ENCODE data around the gene TEPSIN. TPM values are rescaled to one million over a fixed set of nuclear protein-coding genes. Genes with fewer than 3 reads are reported as not detected.

TEPSIN gene
- polyA plus RNA-seq, 2 donors, result 21.6 to 40.3 TPM

DNA sequence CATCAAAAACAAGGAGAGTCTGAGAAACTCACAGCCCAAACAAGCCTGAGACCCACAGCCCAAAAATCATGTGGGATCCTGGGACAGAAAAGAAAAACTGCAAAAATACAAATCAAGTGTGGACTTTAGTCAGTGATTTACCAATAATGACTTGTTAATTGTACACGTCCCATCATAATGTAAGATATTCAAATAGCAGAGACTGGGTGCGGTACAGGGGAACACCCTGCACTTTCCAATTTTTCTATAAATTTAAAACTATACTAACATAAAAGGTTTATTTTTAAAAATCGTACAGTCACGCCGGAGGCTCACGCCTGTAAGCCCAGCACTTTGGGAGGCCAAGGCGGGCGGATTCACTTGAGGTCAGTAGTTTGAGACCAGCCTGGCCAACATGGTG lies 24.9 kb downstream of the TEPSIN start:
- no peaks in the 10 kb centered on the region for H3K27me3 ChIP-seq (ENCODE audit: control insufficient read depth in 1 of 2, insufficient read depth in 2 of 2, low read length in 2 of 2)
- H3K4me3 ChIP-seq (ENCODE audit: low read depth in 1 of 2, low read length in 2 of 2), result no peak overlapping the region
- no peak overlapping the region for H3K27ac ChIP-seq (ENCODE audit: low read depth in 2 of 2, low read length in 1 of 2)
- 96% methylated on average over 8 of the region's 8 CpGs for WGBS, 2 donors
- no peaks in the 10 kb centered on the region for H3K4me1 ChIP-seq (ENCODE audit: control insufficient read depth in 2 of 2, insufficient read depth in 2 of 2, low read length in 1 of 2)
- H3K36me3 ChIP-seq (ENCODE audit: control insufficient read depth in 2 of 2, insufficient read depth in 2 of 2, low read length in 1 of 2), result no peaks in the 10 kb centered on the region
- H3K9me3 ChIP-seq (ENCODE audit: control insufficient read depth in 2 of 2, insufficient read depth in 1 of 2, low read depth in 1 of 2, low read length in 1 of 2), result no peaks in the 10 kb centered on the region

DNA sequence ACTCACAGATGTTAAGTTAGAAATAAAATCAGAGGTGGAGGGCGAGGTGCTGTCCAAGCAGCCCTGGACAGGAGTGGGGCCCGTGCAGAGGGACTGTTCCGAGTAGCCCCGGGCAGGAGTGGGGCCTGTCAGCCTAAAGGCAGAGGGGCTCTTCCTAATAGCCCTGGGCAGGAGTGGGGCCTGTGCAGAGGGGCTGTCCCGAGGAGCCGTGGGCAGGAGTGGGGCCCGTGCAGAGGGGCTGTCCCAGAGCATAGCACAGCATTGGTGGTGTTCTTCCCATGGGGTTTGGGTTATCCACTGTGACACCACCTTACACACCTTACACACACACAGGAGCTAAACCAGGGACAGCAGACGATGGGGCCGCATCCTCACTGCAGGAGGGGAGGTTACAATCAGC lies 26.5 kb downstream of the TEPSIN start:
- H3K27me3 ChIP-seq (ENCODE audit: control insufficient read depth in 1 of 2, insufficient read depth in 2 of 2, low read length in 2 of 2), result no peaks in the 10 kb centered on the region
- H3K36me3 ChIP-seq (ENCODE audit: control insufficient read depth in 2 of 2, insufficient read depth in 2 of 2, low read length in 1 of 2), result no peaks in the 10 kb centered on the region
- no peak overlapping the region for H3K27ac ChIP-seq (ENCODE audit: low read depth in 2 of 2, low read length in 1 of 2)
- no peaks in the 10 kb centered on the region for H3K9me3 ChIP-seq (ENCODE audit: control insufficient read depth in 2 of 2, insufficient read depth in 1 of 2, low read depth in 1 of 2, low read length in 1 of 2)
- no peak overlapping the region for H3K4me3 ChIP-seq (ENCODE audit: low read depth in 1 of 2, low read length in 2 of 2)
- H3K4me1 ChIP-seq (ENCODE audit: control insufficient read depth in 2 of 2, insufficient read depth in 2 of 2, low read length in 1 of 2), result no peaks in the 10 kb centered on the region
- WGBS, 2 donors, result 91 to 93% methylated on average over 9 of the region's 9 CpGs

DNA sequence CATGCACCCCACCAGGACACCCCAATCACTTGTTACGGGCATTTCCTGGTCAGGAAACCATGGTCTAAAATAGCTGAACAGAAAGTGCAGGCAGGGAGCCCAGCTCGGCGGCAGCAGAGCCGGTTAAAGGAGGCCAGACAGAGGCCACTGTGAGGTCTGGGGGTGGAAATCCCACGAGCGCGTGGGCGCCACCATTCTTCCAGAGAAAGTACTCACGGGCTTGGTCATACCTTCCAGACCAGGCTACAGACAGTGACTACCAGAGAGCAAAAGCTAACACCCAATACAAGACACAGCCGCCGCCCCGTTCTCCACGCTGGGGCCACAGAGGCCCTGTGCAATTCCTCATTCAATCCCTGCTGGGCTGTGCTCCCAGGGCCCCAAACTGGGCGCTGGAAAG lies 28.0 kb downstream of the TEPSIN start:
- Histone ChIP-seq H3K36me3 (ENCODE audit: control insufficient read depth in 2 of 2, insufficient read depth in 2 of 2, low read length in 1 of 2) (no peaks in the 10 kb centered on the region), H3K9me3 (ENCODE audit: control insufficient read depth in 2 of 2, insufficient read depth in 1 of 2, low read depth in 1 of 2, low read length in 1 of 2) (no peaks in the 10 kb centered on the region), H3K27me3 (ENCODE audit: control insufficient read depth in 1 of 2, insufficient read depth in 2 of 2, low read length in 2 of 2) (no peaks in the 10 kb centered on the region), H3K4me1 (ENCODE audit: control insufficient read depth in 2 of 2, insufficient read depth in 2 of 2, low read length in 1 of 2) (no peaks in the 10 kb centered on the region), H3K27ac (ENCODE audit: low read depth in 2 of 2, low read length in 1 of 2) (no peak overlapping the region), H3K4me3 (ENCODE audit: low read depth in 1 of 2, low read length in 2 of 2) (no peak overlapping the region)
- WGBS, 2 donors, result 76 to 77% methylated on average over 14 of the region's 14 CpGs

DNA sequence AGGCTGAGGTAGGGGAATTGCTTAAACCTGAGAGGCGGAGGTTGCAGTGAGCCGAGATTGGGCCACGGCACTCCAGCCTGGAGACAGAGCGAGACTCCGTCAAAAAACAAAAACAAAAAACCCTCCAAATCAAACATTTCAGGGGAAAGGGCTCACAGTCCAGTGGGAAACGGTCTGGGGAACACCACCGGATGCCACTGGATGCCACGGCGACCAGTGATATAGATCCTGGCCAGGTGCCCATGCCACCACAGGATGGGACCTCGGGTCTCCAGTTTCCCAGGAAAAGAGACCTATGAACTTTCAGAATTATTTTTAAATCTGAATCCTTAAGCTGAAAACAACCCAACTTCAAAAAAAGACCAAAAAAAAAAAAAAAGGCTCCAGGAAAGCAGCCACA lies 28.4 kb downstream of the TEPSIN start:
- Histone ChIP-seq H3K27ac (ENCODE audit: low read depth in 2 of 2, low read length in 1 of 2) (no peak overlapping the region), H3K4me3 (ENCODE audit: low read depth in 1 of 2, low read length in 2 of 2) (no peak overlapping the region), H3K9me3 (ENCODE audit: control insufficient read depth in 2 of 2, insufficient read depth in 1 of 2, low read depth in 1 of 2, low read length in 1 of 2) (no peaks in the 10 kb centered on the region), H3K36me3 (ENCODE audit: control insufficient read depth in 2 of 2, insufficient read depth in 2 of 2, low read length in 1 of 2) (no peaks in the 10 kb centered on the region), H3K27me3 (ENCODE audit: control insufficient read depth in 1 of 2, insufficient read depth in 2 of 2, low read length in 2 of 2) (no peaks in the 10 kb centered on the region), H3K4me1 (ENCODE audit: control insufficient read depth in 2 of 2, insufficient read depth in 2 of 2, low read length in 1 of 2) (no peaks in the 10 kb centered on the region)
- WGBS, 2 donors, result 78 to 86% methylated on average over 10 of the region's 10 CpGs

DNA sequence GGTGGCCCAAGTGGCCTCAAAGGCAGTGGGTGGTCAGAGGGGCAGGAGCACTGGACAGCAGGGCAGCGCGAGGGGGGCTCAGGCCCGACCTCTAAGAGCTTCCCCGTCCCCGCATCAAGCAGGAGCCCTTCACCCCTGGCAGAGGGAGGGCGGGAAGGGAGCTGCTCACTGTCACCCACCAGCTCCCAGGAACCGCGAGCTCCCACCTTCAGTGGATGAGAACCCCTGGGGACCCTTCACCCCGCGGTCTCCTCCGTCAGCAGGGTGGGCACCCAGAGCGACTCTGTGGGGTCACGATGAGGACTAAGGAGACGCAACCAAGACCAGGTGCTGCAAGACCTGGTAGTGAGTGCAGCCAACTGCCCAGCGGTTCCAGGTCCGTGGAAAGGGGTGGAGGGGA lies 29.7 kb downstream of the TEPSIN start:
- whole genome bisulfite sequencing, 2 donors, result 95 to 98% methylated on average over 11 to 16 of the region's 16 CpGs
- no peak overlapping the region for H3K27ac ChIP-seq (ENCODE audit: low read depth in 2 of 2, low read length in 1 of 2)
- no peak overlapping the region for H3K4me3 ChIP-seq (ENCODE audit: low read depth in 1 of 2, low read length in 2 of 2)
- H3K9me3 ChIP-seq (ENCODE audit: control insufficient read depth in 2 of 2, insufficient read depth in 1 of 2, low read depth in 1 of 2, low read length in 1 of 2), result no peaks in the 10 kb centered on the region
- peaks cover 0 to 2% of the 10 kb centered on the region in 2 donors for H3K4me1 ChIP-seq (ENCODE audit: control insufficient read depth in 2 of 2, insufficient read depth in 2 of 2, low read length in 1 of 2)
- H3K36me3 ChIP-seq (ENCODE audit: control insufficient read depth in 2 of 2, insufficient read depth in 2 of 2, low read length in 1 of 2), result no peaks in the 10 kb centered on the region
- no peaks in the 10 kb centered on the region for H3K27me3 ChIP-seq (ENCODE audit: control insufficient read depth in 1 of 2, insufficient read depth in 2 of 2, low read length in 2 of 2)

DNA sequence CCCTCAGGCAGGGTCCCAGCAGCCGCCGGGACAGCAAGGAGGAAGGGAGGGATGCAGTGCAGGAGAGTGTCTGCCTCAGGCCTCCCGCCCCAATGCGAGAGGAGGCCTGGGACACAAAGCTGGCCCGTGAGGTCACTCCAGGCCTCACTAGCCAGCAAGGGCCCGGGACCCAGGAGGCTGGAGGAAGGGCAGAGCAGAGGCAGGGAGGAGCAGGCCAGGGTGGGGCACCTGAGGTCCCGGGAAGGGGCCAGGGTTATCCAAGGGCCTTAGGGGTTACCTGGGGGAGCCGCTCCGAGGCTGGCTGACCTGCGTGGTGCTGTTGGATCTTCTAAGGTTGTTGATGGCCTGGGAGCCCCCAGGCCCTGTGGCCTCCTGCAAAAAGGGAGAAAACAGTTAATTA lies 30.2 kb downstream of the TEPSIN start:
- WGBS, 2 donors, result 95 to 96% methylated on average over 10 of the region's 10 CpGs
- no peaks in the 10 kb centered on the region for H3K27me3 ChIP-seq (ENCODE audit: control insufficient read depth in 1 of 2, insufficient read depth in 2 of 2, low read length in 2 of 2)
- H3K4me3 ChIP-seq (ENCODE audit: low read depth in 1 of 2, low read length in 2 of 2), result no peak overlapping the region

DNA sequence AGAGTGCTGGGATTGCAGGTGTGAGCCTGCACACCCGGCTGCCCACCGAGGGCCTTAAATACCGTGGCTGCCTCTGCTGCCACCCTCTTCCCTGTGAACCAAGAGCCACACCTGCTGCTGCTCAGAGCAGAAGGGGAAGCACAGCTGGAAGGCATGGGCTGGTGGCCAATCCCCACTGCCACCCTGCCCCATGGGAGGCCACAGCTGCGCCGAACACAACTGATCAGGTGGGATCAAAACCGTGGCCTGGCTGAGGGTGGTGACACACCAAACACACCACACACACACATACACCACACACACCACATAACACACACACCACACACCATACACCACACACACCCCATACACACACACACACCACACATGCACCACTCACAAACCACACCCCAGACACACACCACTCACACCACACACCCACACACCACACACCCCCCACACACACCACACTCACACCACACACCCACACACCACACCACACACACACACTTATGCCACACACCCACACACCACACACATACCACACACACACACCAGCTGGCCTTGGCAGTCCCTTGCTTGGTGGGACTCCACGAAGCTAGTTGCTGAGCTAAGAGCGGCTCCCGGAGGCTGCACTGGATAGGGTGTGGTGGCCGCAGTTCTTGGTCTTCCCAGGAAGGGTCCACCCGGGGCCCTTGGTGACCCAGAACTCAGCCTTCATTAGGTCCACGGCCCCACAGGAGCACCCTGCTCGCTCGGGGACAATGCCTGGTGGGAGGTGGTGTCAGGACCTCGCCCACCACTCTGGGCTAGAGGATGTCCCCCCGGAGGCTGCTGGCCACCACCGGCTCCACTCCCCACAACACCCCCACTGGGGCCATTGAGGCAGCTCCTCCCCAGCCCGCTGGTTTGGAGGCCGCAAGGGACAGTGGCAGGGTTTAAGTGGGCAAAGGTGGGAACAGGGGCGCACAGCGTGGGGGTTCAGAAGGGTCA lies 31.0 kb downstream of the TEPSIN start:
- no peak overlapping the region for H3K27ac ChIP-seq (ENCODE audit: low read depth in 2 of 2, low read length in 1 of 2)
- no peaks in the 10 kb centered on the region for H3K9me3 ChIP-seq (ENCODE audit: control insufficient read depth in 2 of 2, insufficient read depth in 1 of 2, low read depth in 1 of 2, low read length in 1 of 2)
- H3K36me3 ChIP-seq (ENCODE audit: control insufficient read depth in 2 of 2, insufficient read depth in 2 of 2, low read length in 1 of 2), result no peaks in the 10 kb centered on the region
- H3K27me3 ChIP-seq (ENCODE audit: control insufficient read depth in 1 of 2, insufficient read depth in 2 of 2, low read length in 2 of 2), result no peaks in the 10 kb centered on the region
- peaks cover 0 to 2% of the 10 kb centered on the region in 2 donors for H3K4me1 ChIP-seq (ENCODE audit: control insufficient read depth in 2 of 2, insufficient read depth in 2 of 2, low read length in 1 of 2)
- WGBS, 2 donors, result 86 to 91% methylated on average over 21 of the region's 21 CpGs
- H3K4me3 ChIP-seq (ENCODE audit: low read depth in 1 of 2, low read length in 2 of 2), result no peak overlapping the region

More for the DNA sequence above, 30.2 kb downstream of the TEPSIN start:
- Histone ChIP-seq H3K27ac (ENCODE audit: low read depth in 2 of 2, low read length in 1 of 2) (no peak overlapping the region), H3K4me1 (ENCODE audit: control insufficient read depth in 2 of 2, insufficient read depth in 2 of 2, low read length in 1 of 2) (peaks cover 0 to 2% of the 10 kb centered on the region in 2 donors), H3K9me3 (ENCODE audit: control insufficient read depth in 2 of 2, insufficient read depth in 1 of 2, low read depth in 1 of 2, low read length in 1 of 2) (no peaks in the 10 kb centered on the region), H3K36me3 (ENCODE audit: control insufficient read depth in 2 of 2, insufficient read depth in 2 of 2, low read length in 1 of 2) (no peaks in the 10 kb centered on the region)

DNA sequence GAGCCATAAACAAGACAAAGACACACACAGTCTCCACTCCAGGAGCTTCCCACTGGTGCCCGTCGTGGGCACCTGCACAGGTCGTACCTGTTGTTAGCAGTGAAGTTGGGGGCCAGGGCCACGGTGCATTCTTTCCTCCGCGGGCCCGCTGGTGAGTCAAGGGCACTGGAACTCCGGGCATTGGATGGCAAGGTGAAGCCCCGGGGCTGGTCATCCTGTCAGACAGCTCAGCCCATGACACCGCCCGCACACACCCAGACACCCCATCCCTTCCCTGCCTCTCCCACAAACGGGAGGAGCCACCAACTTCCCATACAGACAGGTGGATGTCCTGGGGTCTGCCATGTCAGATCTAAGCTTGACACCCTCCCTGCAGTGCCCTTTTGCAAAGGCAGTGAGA lies 32.2 kb downstream of the TEPSIN start:
- WGBS, 2 donors, result 90 to 92% methylated on average over 12 of the region's 12 CpGs

DNA sequence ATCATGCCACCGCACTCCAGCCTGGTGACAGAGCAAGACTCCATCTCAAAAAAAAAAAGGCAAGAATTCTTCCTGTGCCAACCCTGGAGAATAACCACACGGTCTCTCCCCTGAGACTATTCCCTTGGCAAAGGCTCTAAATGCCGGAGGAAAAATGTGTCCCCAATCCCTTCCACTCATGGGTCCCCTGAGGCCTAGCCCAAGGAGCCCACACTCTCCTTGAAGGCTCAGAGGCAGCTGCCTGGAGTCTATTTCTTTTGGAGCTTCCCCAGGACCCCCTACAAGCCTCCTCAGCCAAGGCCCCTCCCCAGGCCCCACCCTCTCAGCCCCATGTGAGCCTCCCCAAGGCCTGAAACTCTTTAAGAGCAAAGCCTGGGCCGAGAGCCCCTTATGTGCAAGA lies 32.7 kb downstream of the TEPSIN start:
- Histone ChIP-seq H3K4me1 (ENCODE audit: control insufficient read depth in 2 of 2, insufficient read depth in 2 of 2, low read length in 1 of 2) (peaks cover 0 to 2% of the 10 kb centered on the region in 2 donors), H3K27me3 (ENCODE audit: control insufficient read depth in 1 of 2, insufficient read depth in 2 of 2, low read length in 2 of 2) (no peaks in the 10 kb centered on the region), H3K4me3 (ENCODE audit: low read depth in 1 of 2, low read length in 2 of 2) (no peak overlapping the region), H3K9me3 (ENCODE audit: control insufficient read depth in 2 of 2, insufficient read depth in 1 of 2, low read depth in 1 of 2, low read length in 1 of 2) (no peaks in the 10 kb centered on the region), H3K36me3 (ENCODE audit: control insufficient read depth in 2 of 2, insufficient read depth in 2 of 2, low read length in 1 of 2) (no peaks in the 10 kb centered on the region), H3K27ac (ENCODE audit: low read depth in 2 of 2, low read length in 1 of 2) (no peak overlapping the region)
- 77 to 79% methylated on average over 4 of the region's 4 CpGs for WGBS, 2 donors

More for the DNA sequence above, 32.2 kb downstream of the TEPSIN start:
- Histone ChIP-seq H3K4me3 (ENCODE audit: low read depth in 1 of 2, low read length in 2 of 2) (no peak overlapping the region), H3K4me1 (ENCODE audit: control insufficient read depth in 2 of 2, insufficient read depth in 2 of 2, low read length in 1 of 2) (peaks cover 0 to 2% of the 10 kb centered on the region in 2 donors), H3K36me3 (ENCODE audit: control insufficient read depth in 2 of 2, insufficient read depth in 2 of 2, low read length in 1 of 2) (no peaks in the 10 kb centered on the region), H3K27me3 (ENCODE audit: control insufficient read depth in 1 of 2, insufficient read depth in 2 of 2, low read length in 2 of 2) (no peaks in the 10 kb centered on the region), H3K9me3 (ENCODE audit: control insufficient read depth in 2 of 2, insufficient read depth in 1 of 2, low read depth in 1 of 2, low read length in 1 of 2) (no peaks in the 10 kb centered on the region), H3K27ac (ENCODE audit: low read depth in 2 of 2, low read length in 1 of 2) (no peak overlapping the region)

DNA sequence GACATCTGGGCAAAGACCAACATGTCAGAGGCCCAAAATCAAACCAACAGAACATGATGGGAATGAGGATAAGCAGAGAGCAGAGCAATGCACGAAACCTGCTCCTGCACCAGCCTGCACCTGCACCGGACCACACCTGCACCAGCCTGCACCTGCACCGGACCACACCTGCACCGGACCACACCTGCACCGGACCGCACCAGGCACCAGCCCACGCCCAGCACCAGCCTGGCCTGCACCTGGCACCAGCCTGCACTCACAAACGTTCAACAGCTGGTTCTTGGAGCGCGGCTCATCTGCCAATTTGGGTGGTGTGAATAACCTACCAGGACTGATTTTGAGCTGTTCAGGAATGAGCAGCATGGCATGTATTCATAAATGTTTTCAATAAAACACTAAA lies 34.3 kb downstream of the TEPSIN start:
- no peaks in the 10 kb centered on the region for H3K9me3 ChIP-seq (ENCODE audit: control insufficient read depth in 2 of 2, insufficient read depth in 1 of 2, low read depth in 1 of 2, low read length in 1 of 2)
- H3K27me3 ChIP-seq (ENCODE audit: control insufficient read depth in 1 of 2, insufficient read depth in 2 of 2, low read length in 2 of 2), result no peaks in the 10 kb centered on the region
- H3K4me3 ChIP-seq (ENCODE audit: low read depth in 1 of 2, low read length in 2 of 2), result no peak overlapping the region
- peaks cover 0 to 7% of the 10 kb centered on the region in 2 donors for H3K4me1 ChIP-seq (ENCODE audit: control insufficient read depth in 2 of 2, insufficient read depth in 2 of 2, low read length in 1 of 2)
- WGBS, 2 donors, result 71% methylated on average over 10 of the region's 10 CpGs
- no peak overlapping the region for H3K27ac ChIP-seq (ENCODE audit: low read depth in 2 of 2, low read length in 1 of 2)
- peaks cover 0 to under 1% of the 10 kb centered on the region in 2 donors for H3K36me3 ChIP-seq (ENCODE audit: control insufficient read depth in 2 of 2, insufficient read depth in 2 of 2, low read length in 1 of 2)
